K562 (cell line): ENCODE data around the gene SLC25A11. TPM values are rescaled to one million over a fixed set of nuclear protein-coding genes. Genes with fewer than 3 reads are reported as not detected.
A peak's percentile ranks its signal among the peaks of the same experiment; 100 is the strongest.

ENCODE experiments used
- ATAC-seq: fragments of 200-7000 bp; cut with Tn5 transposase; 3 replicates; pipeline ENCODE4 v1.9.1; 2020; ENCODE audit warnings: moderate library complexity
- BruUV-seq: library from RNA; stranded (reverse); fragments of 400-500 nt; replicated peaks from 2 replicates; lab custom pipeline; 2021; lab: Mats Ljungman, UMichigan
- CTCF ChIA-PET: fragments of 300-600 bp; formaldehyde crosslinking; extraction: SDS; loops from one replicate; lab custom pipeline; 2021; ENCODE audit warnings: low intra/inter-chr PET ratio; lab: Yijun Ruan, JAX
- POLR2A ChIA-PET: fragments of 300-600, 350-650 bp; sonication (Branson Sonifier 250); formaldehyde crosslinking; extraction: SDS; loops from one replicate; lab custom pipeline; 2021; ENCODE audit warnings: antibody characterized with exemption, inconsistent platforms; lab: Yijun Ruan, JAX
- DNase-seq, 4 experiments: peaks; one replicate each; pipeline versions ENCODE4 v3.0.0 to v3.0.0-alpha.2; 2011 to 2018; ENCODE audit warnings: low spot score in 3 of 4, mixed read lengths in 3 of 4; ENCODE audit errors: extremely low read depth in 1 of 4
- FAIRE-seq: peaks from 2 replicates; lab custom pipeline; 2011; peaks lifted over from hg19 to GRCh38; lab: Jason Lieb, UNC
- H2AFZ ChIP-seq: 2 replicates; pipeline ENCODE4 v1.6.0; 2011; ENCODE audit warnings: low read depth, low read length, control low read depth, inconsistent platforms
- H3K27ac ChIP-seq: fragments of 200-600 bp; 3 replicates; pipeline ENCODE4 v1.8.0; 2011; ENCODE audit warnings: low read depth, mild to moderate bottlenecking, control low read depth, inconsistent platforms, low read length, moderate library complexity, mixed read lengths; ENCODE audit errors: extremely low read depth
- H3K27me3 ChIP-seq, 2 experiments: fragments of 300-600 bp in 1 of 2; 2 replicates in 1 of 2; 3 replicates in 1 of 2; pipeline versions ENCODE4 v1.6.0 to v1.8.0; 2011; ENCODE audit warnings: inconsistent platforms in 2 of 2, low read length in 2 of 2, mild to moderate bottlenecking in 1 of 2, mixed read lengths in 1 of 2, moderate library complexity in 1 of 2; ENCODE audit not compliant: control insufficient read depth in 2 of 2, insufficient read depth in 2 of 2
- H3K36me3 ChIP-seq: fragments of 300-600 bp; 3 replicates; pipeline ENCODE4 v1.8.0; 2011; ENCODE audit warnings: mild to moderate bottlenecking, low read length, inconsistent platforms; ENCODE audit not compliant: control insufficient read depth, insufficient read depth
- H3K4me1 ChIP-seq, 2 experiments: fragments of 200-600 bp in 1 of 2; replicated peaks in 1 of 2; 2 replicates in 1 of 2; 3 replicates in 1 of 2; pipeline versions ENCODE4 v1.5.1 to v1.8.0; 2011; ENCODE audit warnings: inconsistent platforms in 2 of 2, low read length in 2 of 2, mild to moderate bottlenecking in 1 of 2, mixed read lengths in 1 of 2, moderate library complexity in 1 of 2; ENCODE audit not compliant: control insufficient read depth in 2 of 2, insufficient read depth in 2 of 2
- H3K4me2 ChIP-seq: 2 replicates; pipeline ENCODE4 v1.6.1; 2011; ENCODE audit warnings: low read length, control low read depth, inconsistent platforms, mixed read lengths; ENCODE audit not compliant: insufficient read depth
- H3K4me3 ChIP-seq: fragments of 200-600 bp; sonication (generic), shearing (Covaris generic); 2 replicates; pipeline ENCODE4 v1.5.1; 2016; ENCODE audit warnings: control low read depth, inconsistent platforms
- H3K79me2 ChIP-seq: fragments of 200-600 bp; 3 replicates; pipeline ENCODE4 v1.8.0; 2011; ENCODE audit warnings: low read length, inconsistent platforms; ENCODE audit not compliant: control insufficient read depth, insufficient read depth
- H3K9ac ChIP-seq, 2 experiments: 2 replicates each; pipeline versions ENCODE4 v1.6.0 to v1.6.1; 2011; ENCODE audit warnings: low read depth in 2 of 2, low read length in 2 of 2, control low read depth in 1 of 2, inconsistent platforms in 1 of 2, mild to moderate bottlenecking in 1 of 2, mixed read lengths in 1 of 2; ENCODE audit not compliant: insufficient read depth in 1 of 2
- H3K9me1 ChIP-seq: one replicate; pipeline ENCODE4 v1.6.0; 2011; ENCODE audit warnings: inconsistent platforms, mild to moderate bottlenecking, low read length, moderate library complexity; ENCODE audit not compliant: control insufficient read depth, insufficient read depth
- H3K9me3 ChIP-seq: replicated peaks from 2 replicates; pipeline ENCODE4 v1.5.1; 2011; ENCODE audit warnings: low read depth, low read length, inconsistent platforms; ENCODE audit not compliant: control insufficient read depth, insufficient read depth
- H4K20me1 ChIP-seq: replicated peaks from 2 replicates; pipeline ENCODE4 v1.6.1; 2011; ENCODE audit warnings: low read length, inconsistent platforms, mixed read lengths; ENCODE audit not compliant: control insufficient read depth, insufficient read depth
- BCOR ChIP-seq: fragments of 450-650 bp; IDR thresholded peaks from 2 replicates; pipeline ENCODE4 v1.6.1; 2016
- ELF1 ChIP-seq: fragments of 200-800 bp; sonication (Bioruptor generic); IDR thresholded peaks from 2 replicates; pipeline ENCODE4 v1.6.1; 2016; ENCODE audit warnings: missing genetic modification characterization, missing compliant biosample characterization
- ERF ChIP-seq: fragments of 450-650 bp; formaldehyde crosslinking; IDR thresholded peaks from 2 replicates; pipeline ENCODE4 v1.4.0; 2020; ENCODE audit warnings: mild to moderate bottlenecking, mixed read lengths
- KDM1A ChIP-seq, 2 experiments: fragments of 450-650 bp; IDR thresholded peaks; 2 replicates each; pipeline ENCODE4 v1.6.1; 2016; ENCODE audit warnings: mild to moderate bottlenecking in 2 of 2
- MTA2 ChIP-seq: fragments of 450-650 bp; IDR thresholded peaks from 2 replicates; pipeline ENCODE4 v1.6.1; 2016; ENCODE audit warnings: low read depth
- RBM25 ChIP-seq: fragments of 200-400 bp; formaldehyde crosslinking; IDR thresholded peaks from 2 replicates; pipeline ENCODE4 v1.6.1; 2018; ENCODE audit warnings: low read length, low read depth, moderate library complexity; ENCODE audit not compliant: severe bottlenecking
- SP1 ChIP-seq: sonication (generic); formaldehyde crosslinking; IDR thresholded peaks from 2 replicates; pipeline ENCODE4 v1.8.1; 2022; ENCODE audit warnings: mild to moderate bottlenecking, missing genetic modification reagents
- WGBS: fragments of 100-300 bp; shearing (Covaris generic); methylation state at CpG from one replicate; pipeline ENCODE4 v1.1.6; 2016; ENCODE audit warnings: low coverage, mixed read lengths; ENCODE audit not compliant: insufficient coverage; ENCODE audit errors: missing lambda C conversion rate; 5-methylcytosine and 5-hydroxymethylcytosine counted together
- in situ Hi-C: fragments of 300-500 bp; cut with MboI; formaldehyde crosslinking; loops from 4 replicates; pipeline ENCODE4 v1.15.0; 2018; ENCODE audit warnings: inconsistent platforms, mixed read lengths
- intact Hi-C: fragments of 100-400 bp; cut with micrococcal nuclease; formaldehyde crosslinking; loops from 2 replicates; pipeline ENCODE4 v1.14.2; 2022
- polyA plus RNA-seq, 8 experiments: library from polyadenylated mRNA; depleted of rRNA in 4 of 8; stranded (reverse) in 5 of 8; unstranded in 3 of 8; fragments of >200 nt; fragmentation: Nextera tagmentation in 2 of 8; fragmentation: Illumina TruSeq in 1 of 8; extraction: Ambion mirVana in 2 of 8; extraction: Trizol in 1 of 8; gene quantifications; 2 replicates each; pipeline versions ENCODE4 v1.2.1 to v1.2.3, GENCODE V29; 2011 to 2014; ENCODE audit warnings: inconsistent platforms in 1 of 8, missing spikeins in 1 of 8
- total RNA-seq, 7 experiments: library from RNA; depleted of rRNA in 6 of 7; stranded (reverse); fragments of >200 nt in 6 of 7; fragmentation: Illumina TruSeq in 2 of 7; extraction: Trizol in 2 of 7; gene quantifications; 2 replicates each; pipeline versions ENCODE4 v1.2.1 to v1.2.3, GENCODE V29; 2011 to 2021; ENCODE audit warnings: low replicate concordance in 1 of 7
- TF ChIP-seq, protein P1 (sequence below): IDR thresholded peaks from 2 replicates; pipeline ENCODE4 v1.6.1; 2011; ENCODE audit not compliant: insufficient read length; ENCODE audit errors: extremely low read depth
- TF ChIP-seq, protein P2 (sequence below): fragments of 250-450 bp; sonication (Bioruptor Pico); IDR thresholded peaks from 2 replicates; pipeline ENCODE4 v1.8.0; 2021; ENCODE audit warnings: mild to moderate bottlenecking, moderate library complexity
- TF ChIP-seq, protein P3 (sequence below): fragments of 450-650 bp; IDR thresholded peaks from 2 replicates; pipeline ENCODE4 v1.6.1; 2017; ENCODE audit warnings: antibody characterized with exemption, mild to moderate bottlenecking
- TF ChIP-seq, protein P4 (sequence below): fragments of 450-650 bp; IDR thresholded peaks from 2 replicates; pipeline ENCODE4 v1.6.1; 2018; ENCODE audit not compliant: partially characterized antibody

The SLC25A11 gene
- total and polyA plus RNA-seq, 9 of the 15 experiments (the other 6 are each of a cell fraction or from before 2014, with no cell fraction given), result 3.1 to 56.7 (median 32.9) TPM

DNA sequence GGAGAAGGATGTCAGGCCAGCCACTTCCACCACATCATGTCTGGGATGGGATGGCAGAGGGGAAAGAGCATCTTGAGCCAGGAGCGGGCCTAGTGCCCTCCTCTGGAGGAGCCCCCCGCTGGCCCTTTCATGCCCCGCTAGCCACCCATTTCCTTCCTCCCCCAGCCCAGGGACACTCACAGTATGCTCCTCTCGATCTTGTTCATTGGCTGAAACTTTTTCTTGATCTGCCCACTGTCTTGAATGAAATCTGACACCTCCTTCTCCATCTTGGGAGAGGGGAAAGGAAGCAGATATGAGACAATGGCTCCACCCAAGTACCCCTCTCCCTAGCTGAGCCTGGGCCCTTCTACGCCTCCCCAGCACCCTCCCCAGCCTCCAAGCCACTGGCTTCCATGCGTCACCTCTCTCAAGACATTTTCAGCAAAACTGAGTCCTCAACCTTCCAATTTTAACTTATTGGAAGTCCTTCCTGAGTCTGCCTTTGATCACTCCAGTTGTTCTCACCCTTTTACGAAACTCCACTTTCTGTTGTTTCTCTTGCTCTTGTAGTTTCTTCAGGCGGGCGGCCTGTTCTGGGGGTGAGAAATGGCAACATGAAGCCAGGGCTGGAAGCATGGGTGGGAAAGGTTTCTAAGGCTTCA is 20.6 kb upstream of the SLC25A11 start:
- no peaks in the 10 kb centered on the region for H3K9me1 ChIP-seq
- peak; percentile 75 for FAIRE-seq
- H3K4me1 ChIP-seq, result peaks cover 7 to 15% of the 10 kb centered on the region in 2 experiments; a peak in 4 of 5 replicates
- in situ Hi-C loops (no loop called here), intact Hi-C loops (loop anchor here (10.0 kb wide), 1 partner anchor 56 kb away; the partner anchor contains the start of gene CHRNE)
- POLR2A ChIA-PET, result interaction anchor here (0.7 to 1.2 kb wide), 3 partner anchors 9 to 19 kb away, joined by 3 to 7 read pairs (median 3); partner anchors contain the start of gene ENO3
- 46% methylated on average over 5 of the region's 9 CpGs for WGBS
- H4K20me1 ChIP-seq, result no peaks in the 10 kb centered on the region
- peak; percentile 81 for ATAC-seq
- BruUV-seq, result no TSS peak
- H2AFZ ChIP-seq, result peak overlapping the region; percentile 60
- no peak overlapping the region for H3K4me3 ChIP-seq
- DNase-seq, result peak in 2 of 4 experiments; percentile 41 to 67
- H3K9ac ChIP-seq, result peak overlapping the region; percentile 29 to 39; a peak in 1 of 4 replicates
- no peaks in the 10 kb centered on the region for H3K9me3 ChIP-seq
- H3K79me2 ChIP-seq, result peaks cover 2% of the 10 kb centered on the region
- CTCF ChIA-PET, result no interaction called here
- H3K4me2 ChIP-seq, result peak overlapping the region; percentile 7
- no peaks in the 10 kb centered on the region for H3K27me3 ChIP-seq
- H3K27ac ChIP-seq, result peak overlapping the region; percentile 53; the same call in 2 of the 3 replicates
- H3K36me3 ChIP-seq, result peaks cover 4% of the 10 kb centered on the region; the same call in 1 of the 3 replicates
- TF ChIP-seq, protein P1, sequence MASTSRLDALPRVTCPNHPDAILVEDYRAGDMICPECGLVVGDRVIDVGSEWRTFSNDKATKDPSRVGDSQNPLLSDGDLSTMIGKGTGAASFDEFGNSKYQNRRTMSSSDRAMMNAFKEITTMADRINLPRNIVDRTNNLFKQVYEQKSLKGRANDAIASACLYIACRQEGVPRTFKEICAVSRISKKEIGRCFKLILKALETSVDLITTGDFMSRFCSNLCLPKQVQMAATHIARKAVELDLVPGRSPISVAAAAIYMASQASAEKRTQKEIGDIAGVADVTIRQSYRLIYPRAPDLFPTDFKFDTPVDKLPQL, result no peak
- TF ChIP-seq MTA2 (no peak), BCOR (peak; percentile 65), SP1 (0 out of 2 replicates have a peak, but pooled peaks have one; percentile 35), ELF1 (tag) (no peak), ERF (CRISPR knock-in tag) (no peak), RBM25 (peak; percentile 14), KDM1A (IDR thresholded peaks at IDR 0.05) (0 out of 4 replicates have a peak, but pooled peaks of 1 of the 2 experiments have one; percentile 12)
- TF ChIP-seq, protein P2, sequence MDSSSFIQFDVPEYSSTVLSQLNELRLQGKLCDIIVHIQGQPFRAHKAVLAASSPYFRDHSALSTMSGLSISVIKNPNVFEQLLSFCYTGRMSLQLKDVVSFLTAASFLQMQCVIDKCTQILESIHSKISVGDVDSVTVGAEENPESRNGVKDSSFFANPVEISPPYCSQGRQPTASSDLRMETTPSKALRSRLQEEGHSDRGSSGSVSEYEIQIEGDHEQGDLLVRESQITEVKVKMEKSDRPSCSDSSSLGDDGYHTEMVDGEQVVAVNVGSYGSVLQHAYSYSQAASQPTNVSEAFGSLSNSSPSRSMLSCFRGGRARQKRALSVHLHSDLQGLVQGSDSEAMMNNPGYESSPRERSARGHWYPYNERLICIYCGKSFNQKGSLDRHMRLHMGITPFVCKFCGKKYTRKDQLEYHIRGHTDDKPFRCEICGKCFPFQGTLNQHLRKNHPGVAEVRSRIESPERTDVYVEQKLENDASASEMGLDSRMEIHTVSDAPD (CRISPR knock-in tag), result no peak
- TF ChIP-seq, protein P3, sequence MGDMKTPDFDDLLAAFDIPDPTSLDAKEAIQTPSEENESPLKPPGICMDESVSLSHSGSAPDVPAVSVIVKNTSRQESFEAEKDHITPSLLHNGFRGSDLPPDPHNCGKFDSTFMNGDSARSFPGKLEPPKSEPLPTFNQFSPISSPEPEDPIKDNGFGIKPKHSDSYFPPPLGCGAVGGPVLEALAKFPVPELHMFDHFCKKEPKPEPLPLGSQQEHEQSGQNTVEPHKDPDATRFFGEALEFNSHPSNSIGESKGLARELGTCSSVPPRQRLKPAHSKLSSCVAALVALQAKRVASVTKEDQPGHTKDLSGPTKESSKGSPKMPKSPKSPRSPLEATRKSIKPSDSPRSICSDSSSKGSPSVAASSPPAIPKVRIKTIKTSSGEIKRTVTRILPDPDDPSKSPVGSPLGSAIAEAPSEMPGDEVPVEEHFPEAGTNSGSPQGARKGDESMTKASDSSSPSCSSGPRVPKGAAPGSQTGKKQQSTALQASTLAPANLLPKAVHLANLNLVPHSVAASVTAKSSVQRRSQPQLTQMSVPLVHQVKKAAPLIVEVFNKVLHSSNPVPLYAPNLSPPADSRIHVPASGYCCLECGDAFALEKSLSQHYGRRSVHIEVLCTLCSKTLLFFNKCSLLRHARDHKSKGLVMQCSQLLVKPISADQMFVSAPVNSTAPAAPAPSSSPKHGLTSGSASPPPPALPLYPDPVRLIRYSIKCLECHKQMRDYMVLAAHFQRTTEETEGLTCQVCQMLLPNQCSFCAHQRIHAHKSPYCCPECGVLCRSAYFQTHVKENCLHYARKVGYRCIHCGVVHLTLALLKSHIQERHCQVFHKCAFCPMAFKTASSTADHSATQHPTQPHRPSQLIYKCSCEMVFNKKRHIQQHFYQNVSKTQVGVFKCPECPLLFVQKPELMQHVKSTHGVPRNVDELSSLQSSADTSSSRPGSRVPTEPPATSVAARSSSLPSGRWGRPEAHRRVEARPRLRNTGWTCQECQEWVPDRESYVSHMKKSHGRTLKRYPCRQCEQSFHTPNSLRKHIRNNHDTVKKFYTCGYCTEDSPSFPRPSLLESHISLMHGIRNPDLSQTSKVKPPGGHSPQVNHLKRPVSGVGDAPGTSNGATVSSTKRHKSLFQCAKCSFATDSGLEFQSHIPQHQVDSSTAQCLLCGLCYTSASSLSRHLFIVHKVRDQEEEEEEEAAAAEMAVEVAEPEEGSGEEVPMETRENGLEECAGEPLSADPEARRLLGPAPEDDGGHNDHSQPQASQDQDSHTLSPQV, result peak; percentile 33; the same call in 1 of the 2 replicates
- TF ChIP-seq, protein P4, sequence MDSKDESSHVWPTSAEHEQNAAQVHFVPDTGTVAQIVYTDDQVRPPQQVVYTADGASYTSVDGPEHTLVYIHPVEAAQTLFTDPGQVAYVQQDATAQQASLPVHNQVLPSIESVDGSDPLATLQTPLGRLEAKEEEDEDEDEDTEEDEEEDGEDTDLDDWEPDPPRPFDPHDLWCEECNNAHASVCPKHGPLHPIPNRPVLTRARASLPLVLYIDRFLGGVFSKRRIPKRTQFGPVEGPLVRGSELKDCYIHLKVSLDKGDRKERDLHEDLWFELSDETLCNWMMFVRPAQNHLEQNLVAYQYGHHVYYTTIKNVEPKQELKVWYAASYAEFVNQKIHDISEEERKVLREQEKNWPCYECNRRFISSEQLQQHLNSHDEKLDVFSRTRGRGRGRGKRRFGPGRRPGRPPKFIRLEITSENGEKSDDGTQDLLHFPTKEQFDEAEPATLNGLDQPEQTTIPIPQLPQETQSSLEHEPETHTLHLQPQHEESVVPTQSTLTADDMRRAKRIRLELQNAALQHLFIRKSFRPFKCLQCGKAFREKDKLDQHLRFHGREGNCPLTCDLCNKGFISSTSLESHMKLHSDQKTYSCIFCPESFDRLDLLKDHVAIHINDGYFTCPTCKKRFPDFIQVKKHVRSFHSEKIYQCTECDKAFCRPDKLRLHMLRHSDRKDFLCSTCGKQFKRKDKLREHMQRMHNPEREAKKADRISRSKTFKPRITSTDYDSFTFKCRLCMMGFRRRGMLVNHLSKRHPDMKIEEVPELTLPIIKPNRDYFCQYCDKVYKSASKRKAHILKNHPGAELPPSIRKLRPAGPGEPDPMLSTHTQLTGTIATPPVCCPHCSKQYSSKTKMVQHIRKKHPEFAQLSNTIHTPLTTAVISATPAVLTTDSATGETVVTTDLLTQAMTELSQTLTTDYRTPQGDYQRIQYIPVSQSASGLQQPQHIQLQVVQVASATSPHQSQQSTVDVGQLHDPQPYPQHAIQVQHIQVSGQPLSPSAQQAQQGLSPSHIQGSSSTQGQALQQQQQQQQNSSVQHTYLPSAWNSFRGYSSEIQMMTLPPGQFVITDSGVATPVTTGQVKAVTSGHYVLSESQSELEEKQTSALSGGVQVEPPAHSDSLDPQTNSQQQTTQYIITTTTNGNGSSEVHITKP, result peak; percentile 52
